ENCODE data around the gene STRIP2.

DNA sequence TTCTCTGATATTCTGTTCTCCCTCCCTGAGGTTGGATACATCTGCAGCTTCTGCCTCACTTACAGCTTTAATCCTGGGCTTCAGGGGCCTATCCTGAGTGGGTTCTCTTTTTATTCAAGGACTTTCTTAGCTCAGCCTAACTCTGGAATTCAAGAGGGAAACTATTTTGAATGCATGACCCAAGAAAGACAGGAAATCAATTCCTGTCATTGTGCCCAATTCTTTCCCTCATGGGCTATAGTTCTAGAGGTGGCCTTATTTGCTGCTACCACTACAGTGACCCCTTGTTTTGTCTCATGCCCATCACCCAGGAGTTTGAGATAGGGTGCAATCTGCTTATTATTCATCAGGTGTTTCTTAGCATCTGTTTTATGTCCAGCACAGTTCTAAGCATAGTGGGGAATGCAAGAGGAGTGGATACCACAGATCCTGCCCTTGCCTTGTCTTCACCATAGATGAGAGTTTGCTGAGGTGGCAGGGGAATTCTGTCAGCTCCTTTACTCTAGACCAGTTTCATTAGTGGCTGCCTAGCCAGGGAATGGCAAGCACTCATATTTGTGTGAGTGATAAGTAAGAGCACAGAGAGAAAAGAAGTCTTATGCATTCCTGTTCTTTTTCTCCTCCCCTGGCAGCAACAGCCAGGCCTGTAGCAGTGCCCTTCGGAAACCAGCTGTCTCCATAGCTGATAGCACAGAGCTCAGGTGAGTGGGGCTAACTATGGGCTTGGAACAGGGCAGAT lies 19.4 kb downstream of the STRIP2 start:
- TF ChIP-seq POLR2A (IDR thresholded peaks at IDR 0.05), result no peak
- TF ChIP-seq, protein P1, sequence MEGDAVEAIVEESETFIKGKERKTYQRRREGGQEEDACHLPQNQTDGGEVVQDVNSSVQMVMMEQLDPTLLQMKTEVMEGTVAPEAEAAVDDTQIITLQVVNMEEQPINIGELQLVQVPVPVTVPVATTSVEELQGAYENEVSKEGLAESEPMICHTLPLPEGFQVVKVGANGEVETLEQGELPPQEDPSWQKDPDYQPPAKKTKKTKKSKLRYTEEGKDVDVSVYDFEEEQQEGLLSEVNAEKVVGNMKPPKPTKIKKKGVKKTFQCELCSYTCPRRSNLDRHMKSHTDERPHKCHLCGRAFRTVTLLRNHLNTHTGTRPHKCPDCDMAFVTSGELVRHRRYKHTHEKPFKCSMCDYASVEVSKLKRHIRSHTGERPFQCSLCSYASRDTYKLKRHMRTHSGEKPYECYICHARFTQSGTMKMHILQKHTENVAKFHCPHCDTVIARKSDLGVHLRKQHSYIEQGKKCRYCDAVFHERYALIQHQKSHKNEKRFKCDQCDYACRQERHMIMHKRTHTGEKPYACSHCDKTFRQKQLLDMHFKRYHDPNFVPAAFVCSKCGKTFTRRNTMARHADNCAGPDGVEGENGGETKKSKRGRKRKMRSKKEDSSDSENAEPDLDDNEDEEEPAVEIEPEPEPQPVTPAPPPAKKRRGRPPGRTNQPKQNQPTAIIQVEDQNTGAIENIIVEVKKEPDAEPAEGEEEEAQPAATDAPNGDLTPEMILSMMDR (IDR thresholded peaks at IDR 0.05), result no peak
